Fibroblast of the aortic adventitia (primary cell): Measurements from ENCODE around the gene SLC6A19. TPM values are rescaled to one million over a fixed set of nuclear protein-coding genes. Genes with fewer than 3 reads are reported as not detected.
"Not testable (repeated sequence)": the region's sequence is repeated elsewhere in the genome, so short reads cannot be mapped to it uniquely, and the experiment has no call there.

Experiments used
- DNase-seq: peaks from one replicate; pipeline ENCODE4 v3.0.0-alpha.2; 2010; ENCODE audit warnings: low read depth
- H3K4me3 ChIP-seq: 2 replicates; pipeline ENCODE4 v1.5.1; 2011; ENCODE audit warnings: low read depth, mild to moderate bottlenecking, control low read depth, low read length, moderate library complexity
- CTCF ChIP-seq: IDR thresholded peaks from 2 replicates; pipeline ENCODE4 v1.5.1; 2011; ENCODE audit warnings: mild to moderate bottlenecking, low read length, control low read depth, inconsistent platforms; ENCODE audit not compliant: insufficient read depth
- total RNA-seq: library from RNA; depleted of rRNA; stranded (reverse); fragments of >200 nt; gene quantifications from 2 replicates; pipeline ENCODE4 v1.2.3, GENCODE V29; 2012; ENCODE audit warnings: low replicate concordance

Gene SLC6A19
- total RNA-seq, 1 donor = not detected

GRCh38 chr5:1265026-1265425 lies 63.6 kb downstream of the SLC6A19 start:
- TF ChIP-seq CTCF = no peak
- DNase-seq = no peak
- no peak overlapping the region for H3K4me3 ChIP-seq

DNA sequence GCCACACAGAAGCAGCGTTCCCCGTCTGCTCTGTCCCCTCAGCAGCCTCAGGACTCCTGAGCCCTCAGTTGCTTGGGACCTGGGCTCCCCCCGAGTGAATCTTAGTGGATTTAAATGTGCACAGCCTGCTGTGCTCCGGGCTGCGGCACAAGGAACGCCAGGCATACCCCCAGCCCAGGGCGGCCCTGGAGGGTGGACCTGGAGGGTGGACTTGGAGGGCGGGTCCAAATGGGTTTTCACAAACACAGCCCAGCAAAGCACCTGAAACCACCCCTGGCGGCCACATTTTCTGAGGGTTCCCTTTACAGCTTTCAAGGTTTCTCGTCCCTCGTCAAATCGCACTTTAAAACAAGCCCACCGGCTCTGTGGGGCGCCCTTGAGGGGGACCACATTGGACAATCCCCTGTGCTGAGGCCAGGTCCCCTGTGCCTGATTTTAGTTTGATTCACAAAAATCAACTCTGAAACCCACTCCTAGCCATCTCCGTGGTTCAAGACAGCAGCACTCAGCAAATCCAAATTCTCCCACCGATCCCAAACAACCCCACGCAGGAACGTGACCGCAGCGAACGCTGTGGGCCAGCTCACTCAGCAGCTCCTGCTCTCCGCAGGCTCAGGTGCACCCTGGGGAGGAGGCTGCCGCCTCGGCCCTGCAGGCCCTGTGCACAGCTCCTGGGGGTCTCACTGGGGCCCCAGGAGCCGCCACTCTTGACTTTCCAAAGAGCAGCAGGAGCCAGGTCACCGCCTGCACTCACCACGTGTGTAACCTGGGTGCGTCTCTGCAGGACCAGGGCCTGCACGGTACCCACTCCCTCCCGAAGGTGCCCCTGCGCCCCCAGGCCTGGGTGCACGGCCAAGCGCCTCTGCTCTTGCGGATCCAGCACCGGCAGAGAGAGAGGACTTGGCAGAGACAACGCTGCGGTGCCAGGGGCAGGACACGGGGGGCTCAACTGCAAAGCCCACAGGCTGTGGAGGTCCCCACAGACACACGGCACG lies 64.4 kb downstream of the SLC6A19 start:
- H3K4me3 ChIP-seq = no peak overlapping the region
- no peak for TF ChIP-seq CTCF
- no peak for DNase-seq

GRCh38 chr5:1266791-1267190 lies 65.4 kb downstream of the SLC6A19 start:
- no peak for DNase-seq
- H3K4me3 ChIP-seq = no peak overlapping the region
- TF ChIP-seq CTCF = no peak

GRCh38 chr5:1267464-1267863 lies 66.1 kb downstream of the SLC6A19 start:
- not testable (repeated sequence) for DNase-seq, H3K4me3 ChIP-seq

DNA sequence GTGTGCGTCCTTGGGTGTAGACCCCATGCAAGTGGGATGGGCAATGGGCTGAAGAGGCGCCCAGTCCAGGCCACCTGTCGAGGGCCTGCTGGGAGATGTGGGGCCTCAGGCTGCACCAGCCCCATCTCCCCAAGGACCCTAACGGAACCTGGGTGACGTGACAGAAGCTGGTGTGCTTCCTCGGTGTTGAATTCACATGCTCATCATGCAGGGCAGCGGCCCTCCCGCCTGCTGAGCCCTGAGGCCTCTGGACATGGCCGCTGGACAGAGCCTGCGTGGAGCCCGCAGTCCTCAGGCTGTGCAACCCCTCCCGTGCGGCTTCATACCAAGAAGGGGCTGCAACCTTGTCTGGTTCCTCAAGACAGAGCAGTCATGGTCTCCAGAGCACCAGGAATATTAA lies 66.7 kb downstream of the SLC6A19 start:
- no peak overlapping the region for H3K4me3 ChIP-seq
- no peak for DNase-seq
- no peak for TF ChIP-seq CTCF

- no peak for TF ChIP-seq CTCF
- H3K4me3 ChIP-seq = no peak overlapping the region
- DNase-seq = no peak
Observed at GRCh38 chr5:1268666-1269065, 67.3 kb downstream of the SLC6A19 start.

GRCh38 chr5:1270426-1270825 lies 69.0 kb downstream of the SLC6A19 start:
- no peak for DNase-seq
- no peak overlapping the region for H3K4me3 ChIP-seq
- no peak for TF ChIP-seq CTCF
